ENCODE data around the gene STOML2.

GRCh38 chr9:35091536-35091935 lies 11.4 kb downstream of the STOML2 start:
- no peak for TF ChIP-seq POLR2A (IDR thresholded peaks at IDR 0.05; ENCODE audit: extremely low read depth, insufficient read length)
- TF ChIP-seq, protein P1, sequence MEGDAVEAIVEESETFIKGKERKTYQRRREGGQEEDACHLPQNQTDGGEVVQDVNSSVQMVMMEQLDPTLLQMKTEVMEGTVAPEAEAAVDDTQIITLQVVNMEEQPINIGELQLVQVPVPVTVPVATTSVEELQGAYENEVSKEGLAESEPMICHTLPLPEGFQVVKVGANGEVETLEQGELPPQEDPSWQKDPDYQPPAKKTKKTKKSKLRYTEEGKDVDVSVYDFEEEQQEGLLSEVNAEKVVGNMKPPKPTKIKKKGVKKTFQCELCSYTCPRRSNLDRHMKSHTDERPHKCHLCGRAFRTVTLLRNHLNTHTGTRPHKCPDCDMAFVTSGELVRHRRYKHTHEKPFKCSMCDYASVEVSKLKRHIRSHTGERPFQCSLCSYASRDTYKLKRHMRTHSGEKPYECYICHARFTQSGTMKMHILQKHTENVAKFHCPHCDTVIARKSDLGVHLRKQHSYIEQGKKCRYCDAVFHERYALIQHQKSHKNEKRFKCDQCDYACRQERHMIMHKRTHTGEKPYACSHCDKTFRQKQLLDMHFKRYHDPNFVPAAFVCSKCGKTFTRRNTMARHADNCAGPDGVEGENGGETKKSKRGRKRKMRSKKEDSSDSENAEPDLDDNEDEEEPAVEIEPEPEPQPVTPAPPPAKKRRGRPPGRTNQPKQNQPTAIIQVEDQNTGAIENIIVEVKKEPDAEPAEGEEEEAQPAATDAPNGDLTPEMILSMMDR (IDR thresholded peaks at IDR 0.05; ENCODE audit: low read depth, low read length): no peak
- no peak for TF ChIP-seq MAX (IDR thresholded peaks at IDR 0.05; ENCODE audit: low read depth, low read length)
- TF ChIP-seq MYC (IDR thresholded peaks at IDR 0.05; ENCODE audit: low read depth, low read length): no peak
